Measurements from ENCODE around the gene KCTD20. TPM values are rescaled to one million over a fixed set of nuclear protein-coding genes. Genes with fewer than 3 reads are reported as not detected.

Gene KCTD20
- total and polyA plus RNA-seq, 9 of the 15 experiments (the other 6 are each of a cell fraction or from before 2014, with no cell fraction given), result 28.9 to 160 (median 70.6) TPM

DNA sequence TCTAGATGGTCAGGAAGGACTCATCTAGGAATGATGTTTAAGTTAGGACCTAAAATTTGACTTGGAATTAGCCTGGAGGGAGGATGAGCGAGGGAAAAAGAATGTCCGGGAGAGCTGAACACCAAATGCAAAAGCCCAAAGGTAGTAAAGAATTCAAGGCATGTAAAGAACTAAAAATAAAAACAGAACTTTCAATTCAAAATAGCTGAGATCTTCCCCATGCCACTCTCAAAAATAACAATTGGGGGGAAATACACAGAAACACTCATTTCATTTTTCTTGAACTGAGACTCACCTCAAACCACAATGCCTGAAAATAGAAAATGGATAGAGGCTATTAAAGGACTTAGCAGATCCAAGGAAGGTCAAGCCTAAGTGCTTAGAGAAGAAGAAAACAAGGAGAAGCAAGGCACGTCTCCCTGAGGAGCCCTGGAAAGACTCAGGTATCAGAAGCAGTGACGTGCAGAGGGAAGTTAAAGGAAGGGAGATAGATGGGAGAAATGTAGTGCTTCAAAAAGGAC lies 10.6 kb upstream of the KCTD20 start (continued):
- TF ChIP-seq, protein P1, sequence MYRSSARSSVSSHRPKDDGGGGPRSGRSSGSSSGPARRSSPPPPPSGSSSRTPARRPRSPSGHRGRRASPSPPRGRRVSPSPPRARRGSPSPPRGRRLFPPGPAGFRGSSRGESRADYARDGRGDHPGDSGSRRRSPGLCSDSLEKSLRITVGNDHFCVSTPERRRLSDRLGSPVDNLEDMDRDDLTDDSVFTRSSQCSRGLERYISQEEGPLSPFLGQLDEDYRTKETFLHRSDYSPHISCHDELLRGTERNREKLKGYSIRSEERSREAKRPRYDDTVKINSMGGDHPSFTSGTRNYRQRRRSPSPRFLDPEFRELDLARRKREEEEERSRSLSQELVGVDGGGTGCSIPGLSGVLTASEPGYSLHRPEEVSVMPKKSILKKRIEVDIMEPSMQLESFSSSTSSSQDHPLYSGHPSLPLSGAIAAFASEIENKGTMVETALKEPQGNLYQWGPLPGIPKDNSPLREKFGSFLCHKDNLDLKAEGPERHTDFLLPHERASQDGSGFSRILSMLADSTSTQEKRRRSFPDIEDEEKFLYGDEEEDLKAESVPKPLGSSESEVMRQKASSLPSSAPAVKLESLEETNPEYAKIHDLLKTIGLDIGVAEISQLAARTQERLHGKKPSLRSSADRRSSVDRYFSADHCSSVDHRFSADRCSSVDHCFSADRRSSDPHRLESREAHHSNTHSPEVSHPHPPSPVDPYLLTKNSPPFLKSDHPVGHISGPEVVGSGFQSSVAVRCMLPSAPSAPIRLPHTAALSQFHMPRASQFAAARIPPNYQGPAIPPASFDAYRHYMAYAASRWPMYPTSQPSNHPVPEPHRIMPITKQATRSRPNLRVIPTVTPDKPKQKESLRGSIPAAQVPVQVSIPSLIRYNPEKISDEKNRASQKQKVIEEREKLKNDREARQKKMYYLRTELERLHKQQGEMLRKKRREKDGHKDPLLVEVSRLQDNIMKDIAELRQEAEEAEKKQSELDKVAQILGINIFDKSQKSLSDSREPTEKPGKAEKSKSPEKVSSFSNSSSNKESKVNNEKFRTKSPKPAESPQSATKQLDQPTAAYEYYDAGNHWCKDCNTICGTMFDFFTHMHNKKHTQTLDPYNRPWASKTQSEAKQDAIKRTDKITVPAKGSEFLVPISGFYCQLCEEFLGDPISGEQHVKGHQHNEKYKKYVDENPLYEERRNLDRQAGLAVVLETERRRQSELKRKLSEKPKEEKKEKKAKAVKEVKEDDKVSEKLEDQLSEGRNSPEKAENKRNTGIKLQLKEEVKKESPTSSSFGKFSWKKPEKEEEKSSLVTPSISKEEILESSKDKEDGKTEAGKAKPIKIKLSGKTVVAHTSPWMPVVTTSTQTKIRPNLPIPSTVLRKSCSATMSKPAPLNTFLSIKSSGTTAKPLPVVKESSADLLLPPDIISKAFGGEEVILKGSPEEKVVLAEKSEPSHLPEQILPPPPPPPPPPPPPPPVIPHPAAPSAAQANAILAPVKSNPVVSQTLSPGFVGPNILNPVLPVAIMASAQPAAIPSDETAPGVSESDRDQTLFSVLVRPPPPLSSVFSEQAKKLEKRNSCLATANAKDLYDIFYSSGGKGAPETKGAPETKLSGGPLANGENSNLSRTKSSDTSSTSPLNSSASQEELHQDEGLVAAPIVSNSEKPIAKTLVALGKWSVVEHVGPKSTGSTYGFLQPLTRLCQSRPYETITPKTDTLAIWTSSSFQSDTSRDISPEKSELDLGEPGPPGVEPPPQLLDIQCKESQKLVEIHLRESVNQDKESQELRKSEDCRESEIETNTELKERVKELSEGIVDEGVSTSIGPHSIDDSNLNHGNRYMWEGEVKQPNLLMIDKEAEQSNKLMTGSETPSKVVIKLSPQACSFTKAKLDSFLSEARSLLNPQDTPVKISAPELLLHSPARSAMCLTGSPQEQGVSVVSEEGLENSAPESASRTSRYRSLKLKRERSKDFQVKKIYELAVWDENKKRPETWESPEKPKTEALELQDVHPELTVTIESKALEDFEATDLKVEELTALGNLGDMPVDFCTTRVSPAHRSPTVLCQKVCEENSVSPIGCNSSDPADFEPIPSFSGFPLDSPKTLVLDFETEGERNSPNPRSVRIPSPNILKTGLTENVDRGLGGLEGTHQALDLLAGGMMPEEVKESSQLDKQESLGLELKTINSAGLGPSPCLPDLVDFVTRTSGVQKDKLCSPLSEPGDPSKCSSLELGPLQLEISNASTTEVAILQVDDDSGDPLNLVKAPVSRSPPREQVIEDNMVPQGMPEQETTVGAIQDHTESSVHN (IDR thresholded peaks at IDR 0.05; ENCODE audit: borderline replicate concordance in 1 of 2, low read depth in 1 of 2), result no peak
- TF ChIP-seq, protein P2, sequence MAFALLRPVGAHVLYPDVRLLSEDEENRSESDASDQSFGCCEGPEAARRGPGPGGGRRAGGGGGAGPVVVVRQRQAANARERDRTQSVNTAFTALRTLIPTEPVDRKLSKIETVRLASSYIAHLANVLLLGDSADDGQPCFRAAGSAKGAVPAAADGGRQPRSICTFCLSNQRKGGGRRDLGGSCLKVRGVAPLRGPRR (CRISPR knock-in tag; IDR thresholded peaks at IDR 0.05), result no peak
- no peak for TF ChIP-seq MCM7 (IDR thresholded peaks at IDR 0.05)
- TF ChIP-seq KDM4B (IDR thresholded peaks at IDR 0.05; ENCODE audit: borderline replicate concordance in 2 of 2, low read depth in 1 of 2), result no peak
- TF ChIP-seq, protein P3, sequence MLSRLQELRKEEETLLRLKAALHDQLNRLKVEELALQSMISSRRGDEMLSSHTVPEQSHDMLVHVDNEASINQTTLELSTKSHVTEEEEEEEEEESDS (CRISPR knock-in tag; IDR thresholded peaks at IDR 0.05), result no peak
- no peak for TF ChIP-seq LARP7 (IDR thresholded peaks at IDR 0.05)
- no peak for TF ChIP-seq SMAD2 (IDR thresholded peaks at IDR 0.05; ENCODE audit: low read depth, low read length)
- no peak for TF ChIP-seq TRIM28 (IDR thresholded peaks at IDR 0.05)
